Choroid plexus epithelial cell (primary cell): ENCODE measurements around the gene DLGAP3.

ENCODE experiments used
- DNase-seq: peaks from one replicate; pipeline ENCODE4 v3.0.0-alpha.2; 2010; ENCODE audit warnings: low read depth
- H3K4me3 ChIP-seq: 2 replicates; pipeline ENCODE4 v1.5.1; 2011; ENCODE audit warnings: low read depth, mild to moderate bottlenecking, control low read depth, low read length, moderate library complexity
- CTCF ChIP-seq: conservative IDR thresholded peaks from 2 replicates; pipeline ENCODE4 v1.5.1; 2011; ENCODE audit warnings: low read depth, mild to moderate bottlenecking, control low read depth, inconsistent platforms, low read length, moderate library complexity

Gene DLGAP3

GRCh38 chr1:34865981-34866761 lies 63.3 kb downstream of the DLGAP3 start:
- peak overlapping the region; percentile 71 for H3K4me3 ChIP-seq
- peak; percentile 93 for TF ChIP-seq CTCF
- peak; percentile 67 for DNase-seq

- no peak for TF ChIP-seq CTCF
- H3K4me3 ChIP-seq, result peak overlapping the region; percentile 71
- DNase-seq, result no peak
Observed at GRCh38 chr1:34865573-34865972, 63.9 kb downstream of the DLGAP3 start.

GRCh38 chr1:34864759-34865158 lies 64.7 kb downstream of the DLGAP3 start:
- no peak for TF ChIP-seq CTCF
- H3K4me3 ChIP-seq, result no peak overlapping the region
- no peak for DNase-seq

- no peak for DNase-seq
- no peak for TF ChIP-seq CTCF
- H3K4me3 ChIP-seq, result no peak overlapping the region
Observed at GRCh38 chr1:34863501-34863900, 65.9 kb downstream of the DLGAP3 start.

- DNase-seq, result peak; percentile 95
- peak; percentile 87 for TF ChIP-seq CTCF
- H3K4me3 ChIP-seq, result peak within 1 kb of the TSS; percentile 99
Observed at GRCh38 chr1:34859446-34860200, 69.8 kb downstream of the DLGAP3 start, which contains the start of gene SMIM12. TSS of gene SMIM12 (minus strand) at chr1:34859749. CDS start at chr1:34855977, 3,772 bp downstream.

- peak overlapping the region; percentile 99 for H3K4me3 ChIP-seq
- DNase-seq, result peak; percentile 53
- TF ChIP-seq CTCF, result no peak
Observed at GRCh38 chr1:34858901-34859445, 70.5 kb downstream of the DLGAP3 start.
